GM23338 (cell line): ENCODE measurements around the gene ELAVL3. TPM values are rescaled to one million over a fixed set of nuclear protein-coding genes. Genes with fewer than 3 reads are reported as not detected.

Experiments
- ATAC-seq: fragments of 200-7000 bp; cut with Tn5 transposase; 3 replicates; pipeline ENCODE4 v1.9.1; 2020
- DNase-seq: peaks from one replicate; pipeline ENCODE4 v3.0.0-alpha.2; 2015; ENCODE audit warnings: low spot score
- H2AFZ ChIP-seq: fragments of 200-600 bp; sonication (generic); 2 replicates; pipeline ENCODE4 v1.8.0; 2016; ENCODE audit warnings: antibody characterized with exemption, mild to moderate bottlenecking, moderate library complexity
- H3F3A ChIP-seq: fragments of 200-600 bp; sonication (generic); replicated peaks from 2 replicates; pipeline ENCODE4 v1.8.0; 2017; ENCODE audit warnings: antibody characterized with exemption, mixed run types, low read depth
- H3K27ac ChIP-seq: fragments of 200-600 bp; sonication (generic); 2 replicates; pipeline ENCODE4 v1.6.1; 2016; ENCODE audit warnings: low read depth
- H3K27me3 ChIP-seq: fragments of 200-600 bp; sonication (generic); 2 replicates; pipeline ENCODE4 v1.8.0; 2016; ENCODE audit warnings: mild to moderate bottlenecking, mixed run types, moderate library complexity; ENCODE audit not compliant: insufficient read depth
- H3K36me3 ChIP-seq: fragments of 200-600 bp; sonication (generic); 2 replicates; pipeline ENCODE4 v1.8.0; 2016; ENCODE audit warnings: mild to moderate bottlenecking; ENCODE audit not compliant: insufficient read depth
- H3K4me1 ChIP-seq: fragments of 200-600 bp; sonication (generic); 2 replicates; pipeline ENCODE4 v1.8.0; 2016; ENCODE audit warnings: mild to moderate bottlenecking, moderate library complexity; ENCODE audit not compliant: insufficient read depth
- H3K4me2 ChIP-seq: fragments of 200-600 bp; sonication (generic); 2 replicates; pipeline ENCODE4 v1.7.1; 2017; ENCODE audit warnings: mixed run types
- H3K4me3 ChIP-seq: fragments of 200-600 bp; sonication (generic); 2 replicates; pipeline ENCODE4 v1.6.1; 2016; ENCODE audit warnings: mixed run types
- H3K79me2 ChIP-seq: fragments of 200-600 bp; sonication (generic); replicated peaks from 2 replicates; pipeline ENCODE4 v1.8.0; 2017; ENCODE audit warnings: mild to moderate bottlenecking; ENCODE audit not compliant: insufficient read depth
- H3K9me2 ChIP-seq: fragments of 200-600 bp; sonication (generic); 2 replicates; pipeline ENCODE4 v1.8.0; 2017; ENCODE audit not compliant: insufficient read depth
- H4K20me1 ChIP-seq: fragments of 200-600 bp; sonication (generic); replicated peaks from 2 replicates; pipeline ENCODE4 v1.8.0; 2017; ENCODE audit warnings: mild to moderate bottlenecking; ENCODE audit not compliant: insufficient read depth
- H3K27ac Mint-ChIP-seq: 2 replicates; pipeline ENCODE4 v1.8.0; 2020; ENCODE audit warnings: inconsistent platforms, mild to moderate bottlenecking, moderate library complexity, mixed read lengths
- H3K27me3 Mint-ChIP-seq: 3 replicates; pipeline ENCODE4 v1.8.0; 2022; ENCODE audit warnings: low read depth, mild to moderate bottlenecking, moderate library complexity, mixed read lengths, inconsistent platforms; ENCODE audit not compliant: insufficient read depth, poor library complexity
- H3K36me3 Mint-ChIP-seq: 3 replicates; pipeline ENCODE4 v1.8.0; 2021; ENCODE audit warnings: low read depth, mild to moderate bottlenecking, inconsistent platforms, moderate library complexity, mixed read lengths
- H3K4me1 Mint-ChIP-seq: 3 replicates; pipeline ENCODE4 v1.8.0; 2020; ENCODE audit warnings: mild to moderate bottlenecking, inconsistent platforms, mixed read lengths
- H3K4me3 Mint-ChIP-seq: 3 replicates; pipeline ENCODE4 v1.8.0; 2021; ENCODE audit warnings: moderate library complexity, mild to moderate bottlenecking, inconsistent platforms, mixed read lengths
- H3K9me3 Mint-ChIP-seq: 3 replicates; pipeline ENCODE4 v1.8.0; 2020; ENCODE audit warnings: moderate library complexity, mild to moderate bottlenecking, inconsistent platforms, mixed read lengths
- EZH2phosphoT487 ChIP-seq: fragments of 200-600 bp; sonication (generic); IDR thresholded peaks from one replicate; pipeline ENCODE4 v1.8.1; 2018; ENCODE audit warnings: antibody characterized with exemption; ENCODE audit not compliant: unreplicated experiment
- NANOG ChIP-seq: IDR thresholded peaks from 2 replicates; pipeline ENCODE4 v1.6.1; 2016; ENCODE audit warnings: antibody characterized with exemption, borderline replicate concordance
- REST ChIP-seq: IDR thresholded peaks from one replicate; pipeline ENCODE4 v1.6.1; 2018; ENCODE audit warnings: antibody characterized with exemption; ENCODE audit not compliant: unreplicated experiment
- STAT1 ChIP-seq: IDR thresholded peaks from one replicate; pipeline ENCODE4 v1.6.1; 2016; ENCODE audit warnings: antibody characterized with exemption; ENCODE audit not compliant: unreplicated experiment
- ZNF114 ChIP-seq: fragments of 250-450 bp; sonication (Bioruptor Pico); IDR thresholded peaks from 2 replicates; pipeline ENCODE4 v1.5.0; 2020; ENCODE audit warnings: mild to moderate bottlenecking, moderate library complexity
- ZNF331 ChIP-seq: fragments of 250-450 bp; sonication (Bioruptor Pico); IDR thresholded peaks from 2 replicates; pipeline ENCODE4 v1.5.0; 2020; ENCODE audit warnings: low read depth, mild to moderate bottlenecking, moderate library complexity
- ZNF462 ChIP-seq: fragments of 250-450 bp; sonication (Bioruptor Pico); IDR thresholded peaks from 2 replicates; pipeline ENCODE4 v1.5.0; 2020; ENCODE audit warnings: mild to moderate bottlenecking, moderate library complexity
- polyA plus RNA-seq: library from polyadenylated mRNA; unstranded; fragments of >200 nt; fragmentation: Nextera tagmentation; extraction: Ambion mirVana; gene quantifications from 2 replicates; pipeline ENCODE4 v1.2.1, GENCODE V29; 2016
- total RNA-seq: library from RNA; depleted of rRNA; stranded (reverse); fragments of >200 nt; shearing (Covaris generic); gene quantifications from 2 replicates; pipeline ENCODE4 v1.2.3, GENCODE V29; 2014

Gene ELAVL3
- total and polyA plus RNA-seq, 2 experiments from 2014 or later = 0.45 to 1.2 TPM

GRCh38 chr19:11499890-11500420, 19.1 kb upstream of the ELAVL3 start (continued):
- TF ChIP-seq ZNF462 (CRISPR knock-in tag) (no peak), EZH2phosphoT487 (no peak)

- H3K27ac Mint-ChIP-seq = no peak overlapping the region
- peaks cover under 1% of the 10 kb centered on the region; the same call in 1 of the 2 replicates for H3K4me1 ChIP-seq
- no peaks in the 10 kb centered on the region for H3K36me3 ChIP-seq
- H3K4me3 ChIP-seq = no peak overlapping the region
- H2AFZ ChIP-seq = no peak overlapping the region
- H3K79me2 ChIP-seq = 0 out of 2 replicates have a peak, but pooled peaks cover under 1% of the 10 kb centered on the region
- H3K9me3 Mint-ChIP-seq = no peaks in the 10 kb centered on the region
- no peak overlapping the region for H3K27ac ChIP-seq
- H3K4me1 Mint-ChIP-seq = peaks cover 1% of the 10 kb centered on the region; the same call in 1 of the 3 replicates
- peaks cover 7% of the 10 kb centered on the region for H3K27me3 Mint-ChIP-seq
- no peak overlapping the region for H3K4me2 ChIP-seq
- H4K20me1 ChIP-seq = 0 out of 2 replicates have a peak, but pooled peaks cover 4% of the 10 kb centered on the region
- H3K27me3 ChIP-seq = no peaks in the 10 kb centered on the region
- no peak for DNase-seq
- ATAC-seq = no peak
- no peaks in the 10 kb centered on the region; the same call in 2 of the 3 replicates for H3K36me3 Mint-ChIP-seq
- no peaks in the 10 kb centered on the region for H3K9me2 ChIP-seq
- 0 out of 2 replicates have a peak, but pooled peaks cover 2% of the 10 kb centered on the region for H3F3A ChIP-seq
- no peak overlapping the region for H3K4me3 Mint-ChIP-seq
- TF ChIP-seq REST (no peak), ZNF114 (no peak), ZNF331 (no peak), STAT1 (no peak), NANOG (no peak)
Observed at GRCh38 chr19:11499220-11499726, 18.4 kb upstream of the ELAVL3 start.
